Sigmoid colon (tissue), 4 donors: ENCODE data around the gene ZZZ3.

Experiments
- EP300 ChIP-seq, 4 donors: sonication (generic); formaldehyde crosslinking; IDR thresholded peaks; one replicate each; pipeline ENCODE4 v1.6.1; 2017; ENCODE audit warnings: antibody characterized with exemption in 4 of 4
- POLR2A ChIP-seq, 2 donors: fragments of 450-650 bp; IDR thresholded peaks; one replicate each; pipeline ENCODE4 v1.6.1; 2016; ENCODE audit warnings: antibody characterized with exemption in 2 of 2, mild to moderate bottlenecking in 2 of 2, moderate library complexity in 2 of 2
- TF ChIP-seq, protein P1 (sequence below), 4 experiments: fragments of 450-650 bp in 3 of 4; fragments of 200-600 bp in 1 of 4; IDR thresholded peaks; one replicate each; pipeline ENCODE4 v1.5.1; 2016 to 2019; ENCODE audit warnings: antibody characterized with exemption in 4 of 4, mild to moderate bottlenecking in 3 of 4, moderate library complexity in 2 of 4

DNA sequence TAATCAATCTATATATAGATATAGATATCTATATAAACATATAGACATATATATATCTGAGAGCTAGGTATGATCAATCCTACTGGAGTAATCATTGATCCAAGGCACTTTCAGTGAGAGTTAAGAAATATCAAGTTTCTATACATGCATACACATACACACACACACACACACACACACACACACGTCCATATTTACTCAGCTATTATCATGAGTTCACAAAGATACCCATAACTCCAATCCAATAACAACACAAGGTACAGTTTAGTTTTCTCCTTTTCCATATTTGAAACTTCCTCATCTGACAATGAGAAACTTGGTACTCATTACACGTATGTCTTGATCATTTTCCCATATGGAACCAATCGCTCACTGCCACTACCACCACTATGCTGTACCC, 27.3 kb upstream of the ZZZ3 start:
- TF ChIP-seq, protein P1, sequence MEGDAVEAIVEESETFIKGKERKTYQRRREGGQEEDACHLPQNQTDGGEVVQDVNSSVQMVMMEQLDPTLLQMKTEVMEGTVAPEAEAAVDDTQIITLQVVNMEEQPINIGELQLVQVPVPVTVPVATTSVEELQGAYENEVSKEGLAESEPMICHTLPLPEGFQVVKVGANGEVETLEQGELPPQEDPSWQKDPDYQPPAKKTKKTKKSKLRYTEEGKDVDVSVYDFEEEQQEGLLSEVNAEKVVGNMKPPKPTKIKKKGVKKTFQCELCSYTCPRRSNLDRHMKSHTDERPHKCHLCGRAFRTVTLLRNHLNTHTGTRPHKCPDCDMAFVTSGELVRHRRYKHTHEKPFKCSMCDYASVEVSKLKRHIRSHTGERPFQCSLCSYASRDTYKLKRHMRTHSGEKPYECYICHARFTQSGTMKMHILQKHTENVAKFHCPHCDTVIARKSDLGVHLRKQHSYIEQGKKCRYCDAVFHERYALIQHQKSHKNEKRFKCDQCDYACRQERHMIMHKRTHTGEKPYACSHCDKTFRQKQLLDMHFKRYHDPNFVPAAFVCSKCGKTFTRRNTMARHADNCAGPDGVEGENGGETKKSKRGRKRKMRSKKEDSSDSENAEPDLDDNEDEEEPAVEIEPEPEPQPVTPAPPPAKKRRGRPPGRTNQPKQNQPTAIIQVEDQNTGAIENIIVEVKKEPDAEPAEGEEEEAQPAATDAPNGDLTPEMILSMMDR (IDR thresholded peaks at IDR 0.05), result no peak
- no peak for TF ChIP-seq POLR2A (IDR thresholded peaks at IDR 0.05)
- no peak for TF ChIP-seq EP300 (IDR thresholded peaks at IDR 0.05)
